ENCODE measurements around the gene EFNB3.

The EFNB3 gene

GRCh38 chr17:7697828-7698588, 7.0 kb upstream of the EFNB3 start:
- no peak for DNase-seq (ENCODE audit: low read depth in 2 of 2)

DNA sequence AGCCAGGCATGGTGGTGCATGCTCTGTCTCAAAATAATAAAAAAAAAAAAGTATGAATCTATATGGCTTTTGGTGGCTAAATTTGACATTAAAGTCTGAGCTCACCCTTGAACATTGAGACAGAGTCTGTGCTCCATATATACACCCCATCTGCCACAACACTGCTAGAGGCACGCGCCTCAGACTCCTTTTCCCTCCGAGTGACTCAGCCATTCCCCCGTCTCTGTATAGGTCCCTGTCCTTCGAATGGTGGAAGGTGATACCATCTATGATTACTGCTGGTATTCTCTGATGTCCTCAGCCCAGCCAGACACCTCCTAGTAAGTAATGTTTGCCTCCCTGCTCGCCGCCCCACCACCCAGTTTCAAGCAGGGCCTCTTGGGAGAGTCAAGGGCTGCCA, 4.5 kb upstream of the EFNB3 start:
- DNase-seq (ENCODE audit: low read depth in 2 of 2): no peak

DNA sequence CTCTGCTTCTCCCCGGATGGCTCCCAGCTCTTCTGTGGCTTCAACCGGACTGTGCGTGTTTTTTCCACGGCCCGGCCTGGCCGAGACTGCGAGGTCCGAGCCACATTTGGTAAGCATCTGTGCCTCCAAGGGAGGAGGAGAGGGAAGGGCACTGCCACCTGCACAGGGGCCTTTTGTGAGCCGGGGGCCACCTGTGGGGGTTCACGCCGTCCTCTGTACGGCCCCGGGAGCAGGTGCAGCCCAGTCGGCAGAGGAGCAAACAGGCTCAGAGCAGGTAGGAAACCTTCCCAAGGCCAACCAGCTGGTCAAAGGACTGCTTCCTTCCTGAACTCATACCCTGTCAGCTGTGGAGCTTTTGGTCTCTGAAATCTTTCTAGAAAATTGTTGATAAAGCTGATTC, 3.3 kb upstream of the EFNB3 start:
- no peak for DNase-seq (ENCODE audit: low read depth in 2 of 2)

DNA sequence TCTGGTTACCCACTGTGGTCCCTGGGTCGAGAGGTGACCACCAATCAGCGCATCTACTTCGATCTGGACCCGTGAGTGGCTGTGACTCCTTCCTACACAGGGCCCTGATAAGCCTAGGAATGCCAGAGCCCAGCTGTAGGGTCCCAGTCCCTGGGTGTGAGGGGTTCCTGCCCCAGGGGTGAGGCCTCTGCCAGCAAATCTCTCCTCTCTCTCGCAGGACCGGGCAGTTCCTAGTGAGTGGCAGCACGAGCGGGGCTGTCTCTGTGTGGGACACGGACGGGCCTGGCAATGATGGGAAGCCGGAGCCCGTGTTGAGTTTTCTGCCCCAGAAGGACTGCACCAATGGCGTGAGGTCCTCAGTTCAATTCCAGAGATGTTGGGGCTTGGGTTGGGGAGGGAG, 2.2 kb upstream of the EFNB3 start:
- DNase-seq (ENCODE audit: low read depth in 2 of 2): no peak

- DNase-seq (ENCODE audit: low read depth in 2 of 2): no peak
Measured at GRCh38 chr17:7703584-7704479, 1.2 kb upstream of the EFNB3 start.

- no peak for DNase-seq (ENCODE audit: low read depth in 2 of 2)
Measured at GRCh38 chr17:7705269-7706255, 560 bp downstream of the EFNB3 start.

DNA sequence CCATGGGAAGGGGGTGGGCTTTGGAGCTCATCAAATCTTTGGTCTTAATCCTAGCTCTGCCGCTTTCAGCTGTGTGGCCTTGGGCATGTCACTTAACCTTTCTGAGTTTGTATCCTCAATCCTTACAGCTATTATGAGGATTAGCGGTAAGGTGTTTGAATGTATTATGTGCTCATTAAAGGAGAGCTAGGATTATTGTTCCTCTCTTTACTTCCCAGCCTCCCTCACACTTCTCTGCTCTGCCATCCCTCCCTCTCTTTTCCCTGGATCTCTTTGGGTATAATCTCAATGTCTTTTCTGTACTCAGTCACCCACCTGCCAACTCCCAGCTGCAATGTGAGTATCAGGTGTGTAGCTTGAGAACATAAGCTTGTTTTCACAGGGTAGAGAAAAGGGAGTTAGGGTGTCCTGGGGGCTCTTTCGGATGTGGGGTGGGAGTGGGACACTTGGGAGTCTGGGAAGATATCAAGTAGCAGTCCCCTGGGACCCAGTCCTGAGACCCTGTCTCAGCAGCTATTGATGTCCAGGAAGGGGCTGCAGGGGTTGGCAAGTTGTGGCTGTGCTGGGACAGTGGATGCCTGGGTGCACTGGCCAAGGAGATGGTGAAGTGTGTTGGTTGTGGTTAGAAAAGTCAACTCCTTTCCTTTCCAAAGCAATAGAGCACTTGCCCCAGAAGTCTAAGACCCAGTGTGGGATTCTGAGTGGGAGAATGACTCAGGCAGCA, 1.8 kb downstream of the EFNB3 start:
- DNase-seq (ENCODE audit: low read depth in 2 of 2): no peak

GRCh38 chr17:7707446-7707845, 2.4 kb downstream of the EFNB3 start:
- no peak for DNase-seq (ENCODE audit: low read depth in 2 of 2)

DNA sequence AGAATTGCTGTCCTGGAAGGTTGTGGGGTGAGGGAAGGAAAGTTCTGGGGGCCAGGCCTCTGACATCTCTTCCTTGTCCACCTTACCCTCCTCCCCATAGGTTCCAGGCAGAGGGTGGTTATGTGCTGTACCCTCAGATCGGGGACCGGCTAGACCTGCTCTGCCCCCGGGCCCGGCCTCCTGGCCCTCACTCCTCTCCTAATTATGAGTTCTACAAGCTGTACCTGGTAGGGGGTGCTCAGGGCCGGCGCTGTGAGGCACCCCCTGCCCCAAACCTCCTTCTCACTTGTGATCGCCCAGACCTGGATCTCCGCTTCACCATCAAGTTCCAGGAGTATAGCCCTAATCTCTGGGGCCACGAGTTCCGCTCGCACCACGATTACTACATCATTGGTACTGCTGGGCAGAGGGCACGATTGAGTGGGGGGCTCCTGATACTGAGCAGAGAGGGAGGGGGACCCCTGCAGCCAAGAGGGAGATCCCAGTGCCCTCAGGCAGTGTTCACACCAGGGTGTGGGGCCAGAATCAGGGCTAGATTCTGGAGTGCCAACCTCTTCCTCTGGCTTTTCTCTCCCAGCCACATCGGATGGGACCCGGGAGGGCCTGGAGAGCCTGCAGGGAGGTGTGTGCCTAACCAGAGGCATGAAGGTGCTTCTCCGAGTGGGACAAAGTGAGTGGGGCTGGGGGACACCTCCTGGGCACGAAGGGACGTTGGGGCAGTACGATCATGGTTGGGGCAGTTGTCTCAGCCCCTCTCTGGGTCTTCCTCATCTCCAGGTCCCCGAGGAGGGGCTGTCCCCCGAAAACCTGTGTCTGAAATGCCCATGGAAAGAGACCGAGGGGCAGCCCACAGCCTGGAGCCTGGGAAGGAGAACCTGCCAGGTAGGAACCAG, 3.1 kb downstream of the EFNB3 start:
- no peak for DNase-seq (ENCODE audit: low read depth in 2 of 2)

DNA sequence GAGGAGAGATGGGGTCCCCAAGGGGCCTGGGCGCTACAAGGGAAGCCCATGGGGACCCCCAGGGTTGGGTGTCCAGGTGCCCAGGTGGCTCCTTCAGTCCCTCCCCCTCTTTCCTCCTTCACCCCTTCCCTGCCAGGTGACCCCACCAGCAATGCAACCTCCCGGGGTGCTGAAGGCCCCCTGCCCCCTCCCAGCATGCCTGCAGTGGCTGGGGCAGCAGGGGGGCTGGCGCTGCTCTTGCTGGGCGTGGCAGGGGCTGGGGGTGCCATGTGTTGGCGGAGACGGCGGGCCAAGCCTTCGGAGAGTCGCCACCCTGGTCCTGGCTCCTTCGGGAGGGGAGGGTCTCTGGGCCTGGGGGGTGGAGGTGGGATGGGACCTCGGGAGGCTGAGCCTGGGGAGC, 4.0 kb downstream of the EFNB3 start:
- no peak for DNase-seq (ENCODE audit: low read depth in 2 of 2)

DNA sequence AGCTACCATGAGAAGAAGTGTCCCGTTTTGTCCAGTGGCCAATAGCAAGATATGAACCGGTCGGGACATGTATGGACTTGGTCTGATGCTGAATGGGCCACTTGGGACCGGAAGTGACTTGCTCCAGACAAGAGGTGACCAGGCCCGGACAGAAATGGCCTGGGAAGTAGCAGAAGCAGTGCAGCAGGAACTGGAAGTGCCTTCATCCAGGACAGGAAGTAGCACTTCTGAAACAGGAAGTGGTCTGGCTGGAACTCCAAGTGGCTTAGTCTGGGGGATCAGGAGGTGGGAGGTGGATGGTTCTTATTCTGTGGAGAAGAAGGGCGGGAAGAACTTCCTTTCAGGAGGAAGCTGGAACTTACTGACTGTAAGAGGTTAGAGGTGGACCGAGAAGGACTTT, 5.3 kb downstream of the EFNB3 start:
- no peak for DNase-seq (ENCODE audit: low read depth in 2 of 2)

DNA sequence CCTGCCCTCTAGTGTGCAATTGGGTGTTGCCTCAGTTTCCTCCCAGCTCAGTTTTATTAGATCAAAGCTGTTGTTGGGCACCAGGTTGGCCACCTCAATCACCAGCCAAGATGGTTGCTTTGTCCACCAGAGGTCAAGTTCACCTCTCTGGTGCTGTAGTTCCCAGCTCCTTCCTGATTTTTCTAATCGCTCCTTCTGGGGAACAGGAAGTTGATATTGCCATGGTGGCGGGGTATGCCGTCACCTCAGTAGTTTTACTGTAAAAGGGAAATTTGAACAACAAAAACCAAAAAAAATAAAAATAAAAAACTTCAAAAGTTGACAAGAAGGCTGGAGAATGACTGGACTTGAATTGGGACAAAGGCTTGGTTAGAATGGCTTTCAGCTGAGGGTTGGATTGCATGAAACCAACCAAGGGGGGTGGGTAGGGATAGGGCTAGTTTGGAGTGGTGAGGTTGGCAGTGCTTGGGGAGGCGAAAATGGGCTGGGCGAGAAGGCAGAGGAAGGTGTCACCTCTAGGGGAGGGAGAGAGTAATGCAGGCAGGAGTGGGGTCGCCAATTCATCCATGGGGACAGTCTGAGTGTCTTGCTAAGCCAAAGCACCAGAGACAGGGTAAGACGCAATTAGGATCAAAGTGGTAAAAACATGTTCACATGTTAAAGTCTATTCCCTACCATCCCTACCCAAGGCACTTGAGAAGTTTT, 6.2 kb downstream of the EFNB3 start:
- DNase-seq (ENCODE audit: low read depth in 2 of 2): no peak

- no peak for DNase-seq (ENCODE audit: low read depth in 2 of 2)
Measured at GRCh38 chr17:7712111-7712771, 7.2 kb downstream of the EFNB3 start.

- no peak for DNase-seq (ENCODE audit: low read depth in 2 of 2)
Measured at GRCh38 chr17:7713782-7714181, 8.8 kb downstream of the EFNB3 start.

- no peak for DNase-seq (ENCODE audit: low read depth in 2 of 2)
Measured at GRCh38 chr17:7714721-7715594, 10.0 kb downstream of the EFNB3 start.

DNA sequence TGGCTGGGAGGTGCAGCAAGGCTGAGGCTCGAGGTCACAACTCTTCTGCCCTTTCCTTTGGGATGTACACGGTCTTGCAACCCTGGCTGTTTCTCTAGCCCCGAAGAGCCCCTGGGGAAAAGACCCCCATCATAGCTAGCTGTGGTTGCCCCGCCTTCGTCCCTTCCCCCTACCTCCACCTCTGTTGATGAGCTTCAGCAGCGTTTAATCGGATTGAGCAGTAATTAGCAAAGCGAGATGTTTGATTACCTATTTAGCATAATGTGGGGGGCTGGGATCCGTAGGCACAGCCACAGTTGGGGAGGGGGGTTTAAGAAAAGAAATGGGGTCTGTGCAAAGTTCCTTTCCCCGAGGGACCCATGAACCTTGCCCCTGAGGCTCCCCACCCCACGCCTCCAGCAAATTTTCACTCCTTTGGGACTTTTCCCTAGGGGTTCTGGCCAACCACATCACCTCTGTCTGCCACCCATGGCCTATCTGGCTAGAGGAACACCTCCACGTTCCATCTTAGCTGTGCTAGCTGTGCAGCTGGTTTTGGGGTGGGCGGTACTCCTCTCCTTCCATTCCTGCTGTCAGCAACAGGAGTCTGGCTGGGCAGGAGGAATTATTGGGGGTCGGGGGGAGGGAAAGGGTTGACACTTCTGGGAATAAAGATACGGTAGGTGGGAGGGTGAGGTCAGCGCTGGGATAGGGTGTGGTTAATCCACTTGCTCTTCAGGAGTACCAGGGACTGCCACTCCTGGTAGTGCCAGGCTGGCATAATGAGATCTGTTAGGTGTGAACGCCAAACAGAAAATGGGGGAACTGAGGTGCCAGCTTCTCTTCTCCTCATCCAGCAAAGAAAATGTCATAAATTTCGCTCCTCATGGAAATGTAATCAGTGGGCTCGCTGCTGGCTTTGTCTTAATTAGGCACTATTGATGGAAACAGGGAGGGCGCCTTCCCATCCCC, 11.2 kb downstream of the EFNB3 start:
- DNase-seq (ENCODE audit: low read depth in 2 of 2): no peak
